T-helper 1 cell treated with Interleukin-12 subunit alpha and Interleukin-12 subunit beta and Interleukin-4 antibody, amounts not matched to agents 30 ng/mL and 1 ng/mL, for 36 hours (primary cell): ENCODE results near the gene ELMOD1. TPM values are rescaled to one million over a fixed set of nuclear protein-coding genes. Genes with fewer than 3 reads are reported as not detected.

Experiments
- intact Hi-C: fragments of 100-400 bp; cut with micrococcal nuclease; formaldehyde crosslinking; loops from one replicate; pipeline ENCODE4 v1.15.1; 2024
- total RNA-seq: library from RNA; stranded (reverse); gene quantifications from 2 replicates; pipeline ENCODE4 v1.2.3, GENCODE V29; 2022

Gene ELMOD1
- total RNA-seq, 1 donor from 2014 or later: not detected

GRCh38 chr11:107625685-107625989 lies 34.7 kb downstream of the ELMOD1 start:
- intact Hi-C loops: no loop called here

GRCh38 chr11:107631043-107631442 lies 40.1 kb downstream of the ELMOD1 start:
- intact Hi-C loops: no loop called here

- intact Hi-C loops: no loop called here
Observed at GRCh38 chr11:107631931-107632330, 41.0 kb downstream of the ELMOD1 start.

- intact Hi-C loops: no loop called here
Observed at GRCh38 chr11:107646783-107647182, 55.8 kb downstream of the ELMOD1 start.

- intact Hi-C loops: no loop called here
Observed at GRCh38 chr11:107648242-107648641, 57.3 kb downstream of the ELMOD1 start.

GRCh38 chr11:107651672-107652071 lies 60.7 kb downstream of the ELMOD1 start:
- intact Hi-C loops: no loop called here

- intact Hi-C loops: no loop called here
Observed at GRCh38 chr11:107653076-107653475, 62.1 kb downstream of the ELMOD1 start.

GRCh38 chr11:107655602-107656001 lies 64.7 kb downstream of the ELMOD1 start:
- intact Hi-C loops: no loop called here

GRCh38 chr11:107659310-107659709 lies 68.4 kb downstream of the ELMOD1 start:
- intact Hi-C loops: no loop called here

- intact Hi-C loops: no loop called here
Observed at GRCh38 chr11:107660066-107660465, 69.1 kb downstream of the ELMOD1 start.

- intact Hi-C loops: no loop called here
Observed at GRCh38 chr11:107661656-107662055, 70.7 kb downstream of the ELMOD1 start.

GRCh38 chr11:107665018-107665417 lies 74.1 kb downstream of the ELMOD1 start:
- intact Hi-C loops: no loop called here

GRCh38 chr11:107666911-107667613 lies 76.1 kb downstream of the ELMOD1 start:
- intact Hi-C loops: no loop called here

GRCh38 chr11:107669191-107669740 lies 78.3 kb downstream of the ELMOD1 start:
- intact Hi-C loops: no loop called here

GRCh38 chr11:107669893-107670601 lies 79.1 kb downstream of the ELMOD1 start:
- intact Hi-C loops: no loop called here

- intact Hi-C loops: no loop called here
Observed at GRCh38 chr11:107675902-107676301, 85.0 kb downstream of the ELMOD1 start.

GRCh38 chr11:107676336-107677057 lies 85.5 kb downstream of the ELMOD1 start:
- intact Hi-C loops: no loop called here

GRCh38 chr11:107677924-107678631 lies 87.1 kb downstream of the ELMOD1 start:
- intact Hi-C loops: no loop called here

- intact Hi-C loops: no loop called here
Observed at GRCh38 chr11:107678632-107678971, 87.7 kb downstream of the ELMOD1 start.

GRCh38 chr11:107679255-107680024 lies 88.5 kb downstream of the ELMOD1 start:
- intact Hi-C loops: loop anchor here (10.0 kb wide), 1 partner anchor 1595 kb away; no protein-coding TSS in a partner anchor

- intact Hi-C loops: loop anchor here (10.0 kb wide), 1 partner anchor 1597 kb away; no protein-coding TSS in a partner anchor
Observed at GRCh38 chr11:107682171-107682570, 91.2 kb downstream of the ELMOD1 start.
